GM10266 (cell line): ENCODE data around the gene ATF7.
A peak's percentile ranks its signal among the peaks of the same experiment; 100 is the strongest.

Source experiments
- DNase-seq: peaks from one replicate; pipeline ENCODE4 v3.0.0; 2012; ENCODE audit errors: extremely low spot score
- TF ChIP-seq, protein P1 (sequence below): IDR thresholded peaks from 2 replicates; pipeline ENCODE4 v1.5.1; 2012; ENCODE audit warnings: mild to moderate bottlenecking, low read depth; ENCODE audit not compliant: control insufficient read depth, insufficient read depth; ENCODE audit errors: missing control alignments

The ATF7 gene

DNA sequence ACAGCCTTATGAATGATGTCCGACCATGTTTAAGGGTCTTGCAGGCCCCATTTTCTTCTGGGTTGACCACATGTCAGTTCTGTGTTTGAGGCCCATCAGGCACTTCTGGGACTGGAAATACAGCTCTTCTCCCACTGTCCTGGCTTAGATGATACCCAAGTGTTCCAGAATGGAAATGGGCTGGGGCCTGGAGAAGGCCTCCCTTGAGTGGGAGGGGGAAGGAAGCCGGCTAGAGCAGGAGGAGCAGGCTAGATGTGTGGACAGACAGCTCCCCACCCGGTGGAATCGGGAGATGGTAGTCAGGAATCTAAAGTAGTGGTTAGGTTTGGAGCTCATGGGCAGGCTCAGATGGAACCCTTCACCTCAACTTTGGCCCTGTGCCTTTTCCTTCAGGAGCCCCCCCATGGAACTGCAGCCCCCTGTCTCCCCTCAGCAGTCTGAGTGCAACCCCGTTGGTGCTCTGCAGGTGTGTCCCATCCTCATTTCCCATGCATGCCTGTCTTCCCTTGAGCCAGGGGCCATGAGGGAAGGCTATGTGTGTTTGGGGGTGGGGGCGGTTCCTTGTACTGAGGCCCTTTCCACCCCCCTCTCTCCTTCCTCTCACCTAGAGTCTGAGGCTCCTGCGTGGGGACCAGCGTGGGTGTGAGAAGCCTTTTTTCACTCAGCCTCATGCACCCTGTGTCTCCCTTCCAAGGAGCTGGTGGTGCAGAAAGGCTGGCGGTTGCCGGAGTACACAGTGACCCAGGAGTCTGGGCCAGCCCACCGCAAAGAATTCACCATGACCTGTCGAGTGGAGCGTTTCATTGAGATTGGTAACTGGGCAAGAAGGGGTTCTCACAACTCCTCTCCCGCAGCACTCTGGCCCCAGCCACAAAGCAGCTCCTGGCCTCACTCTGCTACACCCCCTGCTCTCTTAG lies 121.9 kb downstream of the ATF7 start:
- DNase-seq, result no peak
- TF ChIP-seq, protein P1, sequence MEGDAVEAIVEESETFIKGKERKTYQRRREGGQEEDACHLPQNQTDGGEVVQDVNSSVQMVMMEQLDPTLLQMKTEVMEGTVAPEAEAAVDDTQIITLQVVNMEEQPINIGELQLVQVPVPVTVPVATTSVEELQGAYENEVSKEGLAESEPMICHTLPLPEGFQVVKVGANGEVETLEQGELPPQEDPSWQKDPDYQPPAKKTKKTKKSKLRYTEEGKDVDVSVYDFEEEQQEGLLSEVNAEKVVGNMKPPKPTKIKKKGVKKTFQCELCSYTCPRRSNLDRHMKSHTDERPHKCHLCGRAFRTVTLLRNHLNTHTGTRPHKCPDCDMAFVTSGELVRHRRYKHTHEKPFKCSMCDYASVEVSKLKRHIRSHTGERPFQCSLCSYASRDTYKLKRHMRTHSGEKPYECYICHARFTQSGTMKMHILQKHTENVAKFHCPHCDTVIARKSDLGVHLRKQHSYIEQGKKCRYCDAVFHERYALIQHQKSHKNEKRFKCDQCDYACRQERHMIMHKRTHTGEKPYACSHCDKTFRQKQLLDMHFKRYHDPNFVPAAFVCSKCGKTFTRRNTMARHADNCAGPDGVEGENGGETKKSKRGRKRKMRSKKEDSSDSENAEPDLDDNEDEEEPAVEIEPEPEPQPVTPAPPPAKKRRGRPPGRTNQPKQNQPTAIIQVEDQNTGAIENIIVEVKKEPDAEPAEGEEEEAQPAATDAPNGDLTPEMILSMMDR, result no peak

DNA sequence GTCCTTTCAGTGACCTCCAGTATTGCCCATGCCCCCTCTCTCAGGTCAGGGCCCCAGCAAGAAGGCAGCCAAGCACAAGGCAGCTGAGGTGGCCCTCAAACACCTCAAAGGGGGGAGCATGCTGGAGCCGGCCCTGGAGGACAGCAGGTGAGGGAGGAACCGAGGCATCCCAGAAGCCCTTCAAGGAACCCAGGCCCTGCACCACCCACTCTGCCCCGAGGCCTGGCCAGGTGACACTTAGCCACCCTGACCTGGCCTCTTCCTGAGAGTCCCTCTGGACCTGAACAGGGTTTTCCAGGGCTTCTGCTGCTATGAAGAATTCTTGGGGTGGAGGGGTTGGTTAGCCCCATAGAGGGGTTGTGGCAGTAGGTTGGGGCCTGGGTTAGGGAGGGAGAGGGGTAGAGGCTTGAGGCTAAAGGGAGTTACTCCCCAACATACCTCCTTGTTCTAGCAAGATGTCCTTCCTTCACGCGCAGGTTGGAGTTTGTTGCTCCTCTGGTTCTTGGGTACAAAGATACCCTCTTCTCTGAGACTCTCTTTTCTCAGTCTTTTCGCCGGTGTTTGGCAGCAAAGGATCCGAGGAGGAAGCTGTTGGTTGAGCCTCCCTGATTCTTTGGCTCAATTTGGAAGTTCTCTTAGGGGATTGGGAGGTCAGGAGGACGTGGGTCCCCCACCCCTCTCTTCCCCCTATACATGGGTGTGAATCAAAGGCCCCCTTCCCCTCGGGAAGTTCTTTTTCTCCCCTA lies 123.0 kb downstream of the ATF7 start:
- TF ChIP-seq, protein P1, result no peak
- DNase-seq, result no peak

DNA sequence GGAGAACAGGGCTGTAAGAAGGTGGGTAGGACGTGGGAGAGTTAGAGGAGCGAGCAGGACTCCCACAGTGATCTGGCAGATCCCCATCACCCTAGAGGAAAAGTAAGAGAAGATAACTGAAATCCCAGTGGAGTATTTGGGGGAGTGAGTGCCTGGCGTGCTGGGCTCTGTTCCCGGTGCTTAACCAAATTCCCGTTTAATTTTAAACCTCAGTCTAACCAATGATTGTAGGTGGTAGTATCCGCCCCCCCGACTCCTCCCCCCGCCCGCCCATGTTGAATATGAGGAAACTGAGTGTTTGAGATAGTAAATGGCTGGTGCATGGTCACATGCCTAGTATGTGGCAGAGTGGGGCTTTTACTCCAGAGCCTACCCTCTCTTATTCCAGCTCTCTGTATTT lies 123.9 kb downstream of the ATF7 start:
- DNase-seq, result no peak
- TF ChIP-seq, protein P1, result no peak

DNA sequence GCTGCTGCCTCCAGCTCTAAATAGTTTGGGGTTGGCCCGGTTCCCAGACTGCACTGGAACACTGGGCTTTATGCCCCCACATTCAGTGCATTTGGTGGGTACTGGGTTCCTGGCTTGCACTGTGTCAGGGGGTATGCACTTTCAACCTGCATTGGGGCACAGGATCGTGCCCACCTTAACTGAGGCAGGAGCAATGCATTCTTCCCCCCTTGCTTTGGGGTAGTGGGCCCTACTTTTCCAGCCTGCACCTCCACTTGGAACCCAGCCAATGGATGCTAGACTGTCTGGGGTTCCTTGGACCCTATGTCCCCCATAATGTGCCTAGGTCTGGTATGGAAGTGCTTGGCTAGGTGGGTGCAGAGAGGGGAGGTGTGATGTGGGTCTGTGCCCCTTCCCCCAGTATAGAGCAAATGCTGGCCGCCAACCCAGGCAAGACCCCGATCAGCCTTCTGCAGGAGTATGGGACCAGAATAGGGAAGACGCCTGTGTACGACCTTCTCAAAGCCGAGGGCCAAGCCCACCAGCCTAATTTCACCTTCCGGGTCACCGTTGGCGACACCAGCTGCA lies 124.5 kb downstream of the ATF7 start:
- TF ChIP-seq, protein P1, result no peak
- DNase-seq, result no peak

DNA sequence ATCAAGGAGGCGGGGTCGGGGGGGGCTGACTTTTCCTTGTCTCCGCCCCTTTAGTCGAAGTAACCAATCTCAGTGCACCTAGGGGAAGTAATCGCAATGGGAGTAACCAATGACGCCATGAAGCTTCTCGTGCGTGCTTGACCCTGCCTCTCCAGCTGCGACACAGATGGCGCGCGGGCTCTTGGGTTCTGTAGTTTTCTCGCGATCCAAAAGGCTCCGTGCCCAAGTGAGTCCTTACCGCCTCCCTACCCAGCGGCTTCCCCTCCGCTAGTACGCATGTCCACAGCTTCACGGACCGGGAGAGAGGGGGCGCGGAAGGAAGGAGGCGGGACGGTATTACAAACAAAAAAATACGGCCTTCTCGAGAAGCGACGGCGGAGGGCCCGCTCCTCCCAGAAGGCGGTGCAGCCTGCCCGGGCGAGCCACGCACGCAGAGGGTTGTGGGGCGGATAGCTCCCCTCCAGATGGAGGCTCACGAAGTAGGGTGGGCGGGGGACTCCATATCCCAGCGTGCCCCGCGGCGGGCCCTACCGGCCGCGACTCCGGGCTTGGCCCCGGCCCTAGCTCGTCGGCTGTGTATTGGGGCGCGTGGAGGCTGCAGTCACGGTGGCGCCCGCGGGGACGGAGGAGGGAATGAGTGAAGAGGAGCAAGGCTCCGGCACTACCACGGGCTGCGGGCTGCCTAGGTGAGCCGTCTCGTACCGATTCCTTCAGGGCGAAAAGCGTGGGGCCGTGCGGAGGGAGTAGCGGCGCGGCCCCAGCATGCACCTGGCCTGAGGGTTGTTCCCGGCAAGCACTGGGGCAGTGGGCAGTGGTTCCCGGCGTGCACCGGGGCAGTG lies 125.2 kb downstream of the ATF7 start, which contains the start of gene TARBP2:
TARBP2 (plus strand) TSS at position 508 of the 839 bp plus-strand sequence; CDS start at position 634, 126 bp downstream.
- TF ChIP-seq, protein P1, result no peak
- peak; percentile 98 for DNase-seq

DNA sequence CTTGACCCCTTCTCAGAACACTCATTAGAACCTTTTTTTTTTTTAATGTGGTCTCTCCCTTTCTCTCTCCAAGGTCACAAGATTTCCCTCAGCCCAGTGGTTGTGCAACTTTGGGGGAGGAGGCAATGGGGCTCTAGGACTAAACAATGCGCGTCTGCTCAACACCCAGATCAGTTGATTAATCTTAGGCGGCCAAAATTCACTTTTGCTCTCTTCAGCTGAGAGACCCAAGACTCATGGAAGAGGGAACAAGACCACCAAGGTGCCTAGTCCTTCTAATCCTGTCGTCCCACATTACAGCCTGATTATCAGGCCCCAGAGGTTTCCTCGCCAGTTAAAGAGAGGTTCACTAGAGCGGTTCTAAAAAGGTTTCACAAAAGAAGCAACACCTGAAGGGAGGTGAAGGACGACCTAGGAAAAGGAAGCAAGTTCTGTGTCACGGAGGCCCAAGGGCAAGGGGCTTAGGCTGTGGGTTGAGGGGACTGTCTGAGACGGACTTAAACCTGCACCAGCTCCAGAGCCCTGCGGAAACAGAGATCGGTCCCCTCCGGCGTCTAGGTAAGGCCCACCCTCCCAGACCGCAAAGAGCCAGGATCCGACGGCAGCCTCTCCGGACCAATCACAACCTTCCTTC lies 125.9 kb downstream of the ATF7 start:
- DNase-seq, result no peak
- TF ChIP-seq, protein P1, result no peak
